ENCODE data around the gene IL1R2.

Gene IL1R2

GRCh38 chr2:102073168-102073724, 81.5 kb downstream of the IL1R2 start:
- no peak for TF ChIP-seq CTCF (IDR thresholded peaks at IDR 0.05; ENCODE audit: insufficient read depth, missing control alignments)
- no peak for DNase-seq (ENCODE audit: insufficient read length, low spot score)
- FAIRE-seq: no peak

- no peak for FAIRE-seq
These were observed 82.5 kb downstream of the IL1R2 start for GRCh38 chr2:102074152-102074783.

GRCh38 chr2:102075479-102075878, 83.7 kb downstream of the IL1R2 start:
- no peak for TF ChIP-seq CTCF (IDR thresholded peaks at IDR 0.05; ENCODE audit: insufficient read depth, missing control alignments)
- no peak for DNase-seq (ENCODE audit: insufficient read length, low spot score)
- FAIRE-seq: no peak

More at GRCh38 chr2:102074152-102074783, 82.5 kb downstream of the IL1R2 start:
- DNase-seq (ENCODE audit: insufficient read length, low spot score): no peak
- TF ChIP-seq CTCF (IDR thresholded peaks at IDR 0.05; ENCODE audit: insufficient read depth, missing control alignments): no peak

- FAIRE-seq: no peak
- no peak for DNase-seq (ENCODE audit: insufficient read length, low spot score)
- no peak for TF ChIP-seq CTCF (IDR thresholded peaks at IDR 0.05; ENCODE audit: insufficient read depth, missing control alignments)
These were observed 84.8 kb downstream of the IL1R2 start for GRCh38 chr2:102076512-102076911.

Data from D721Med (cell line).